HG02884 (cell line): ENCODE data around the gene SPRY4.
"Not testable (repeated sequence)": the region's sequence is repeated elsewhere in the genome, so short reads cannot be mapped to it uniquely, and the experiment has no call there.

Experiments
- ATAC-seq: cut with Tn5 transposase; IDR thresholded peaks from one replicate; pipeline ENCODE4 v1.9.1; 2021; ENCODE audit warnings: mild to moderate bottlenecking, moderate library complexity; ENCODE audit not compliant: unreplicated experiment

Gene SPRY4

GRCh38 chr5:142316051-142316450 is 8.8 kb downstream of the SPRY4 start:
- ATAC-seq: no peak

DNA sequence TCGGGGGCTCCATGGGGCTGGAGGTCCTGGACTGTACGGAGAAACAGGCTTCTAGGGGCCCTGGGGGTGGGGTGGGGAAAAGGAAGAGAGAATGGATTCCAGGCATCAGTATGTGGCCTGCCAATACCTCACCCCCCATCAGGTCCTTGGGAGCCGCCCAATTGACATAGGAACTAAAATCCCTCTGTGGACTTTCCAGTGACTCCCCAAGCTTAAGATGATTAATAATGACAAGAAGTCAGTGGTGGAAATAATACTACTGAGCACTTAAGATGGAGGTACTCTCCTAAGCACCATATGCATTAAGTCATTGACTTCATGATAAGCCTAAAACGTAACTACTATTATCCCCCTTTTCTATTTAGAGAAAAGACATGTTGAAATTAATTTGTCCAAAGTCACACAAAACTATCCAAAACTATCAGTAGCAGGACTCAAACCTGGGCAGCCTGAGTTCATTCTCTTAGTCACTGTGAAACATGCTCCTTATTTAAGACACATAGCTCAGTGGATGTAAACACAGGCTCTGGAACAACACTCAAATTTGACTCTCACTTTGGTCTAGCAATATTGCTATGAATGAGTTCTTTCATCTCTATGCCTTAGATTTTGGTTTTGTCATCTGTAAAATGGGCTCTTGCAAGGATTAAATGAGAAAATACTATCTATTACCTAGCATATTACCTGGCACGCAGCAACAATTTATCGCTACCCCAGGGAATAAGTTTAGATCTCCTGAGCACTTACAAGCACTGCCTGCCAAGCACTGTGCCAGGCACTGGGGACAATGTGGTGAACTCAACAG is 9.5 kb downstream of the SPRY4 start:
- ATAC-seq: no peak

DNA sequence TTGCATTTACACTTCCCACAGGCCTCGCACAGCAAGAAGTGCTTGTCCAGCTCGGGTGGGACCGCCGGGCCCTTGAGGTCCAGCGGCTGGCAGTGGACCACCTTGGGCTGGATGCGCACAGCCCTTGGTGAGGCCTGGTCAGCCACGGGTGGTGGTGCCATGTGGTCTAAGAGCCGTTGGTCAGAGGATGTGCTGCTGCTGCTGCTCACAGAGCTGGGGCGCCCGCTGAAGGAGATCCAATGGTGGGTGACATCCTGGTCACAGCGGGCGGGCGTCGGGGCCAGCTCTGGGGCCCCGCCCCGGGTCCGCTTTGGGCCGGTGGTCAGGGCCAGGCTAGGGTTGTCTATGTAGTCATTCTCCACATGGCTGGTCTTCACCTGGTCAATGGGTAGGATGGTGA is 10.2 kb downstream of the SPRY4 start:
- no peak for ATAC-seq

GRCh38 chr5:142314109-142314508 is 10.7 kb downstream of the SPRY4 start:
- ATAC-seq: no peak

DNA sequence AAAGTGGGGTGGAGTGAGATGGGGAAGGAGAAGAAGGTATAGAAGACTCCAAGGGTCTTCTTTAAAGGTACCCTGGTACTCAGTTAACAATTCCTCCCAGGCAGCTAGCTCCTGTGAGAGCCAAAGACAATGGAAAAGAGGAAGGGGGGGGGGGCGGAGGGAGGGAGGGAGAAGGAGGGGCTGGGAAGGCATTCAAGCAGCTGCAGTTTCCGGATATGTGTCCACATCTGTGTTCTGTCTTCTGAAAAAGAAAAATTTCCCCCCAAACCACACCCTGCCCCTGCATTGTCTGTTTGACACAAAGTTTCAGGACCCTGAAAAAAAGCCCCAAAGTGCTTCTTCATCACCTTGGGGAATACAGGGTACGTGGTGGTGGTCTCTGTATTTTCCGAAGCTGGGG is 11.1 kb downstream of the SPRY4 start:
- no peak for ATAC-seq

DNA sequence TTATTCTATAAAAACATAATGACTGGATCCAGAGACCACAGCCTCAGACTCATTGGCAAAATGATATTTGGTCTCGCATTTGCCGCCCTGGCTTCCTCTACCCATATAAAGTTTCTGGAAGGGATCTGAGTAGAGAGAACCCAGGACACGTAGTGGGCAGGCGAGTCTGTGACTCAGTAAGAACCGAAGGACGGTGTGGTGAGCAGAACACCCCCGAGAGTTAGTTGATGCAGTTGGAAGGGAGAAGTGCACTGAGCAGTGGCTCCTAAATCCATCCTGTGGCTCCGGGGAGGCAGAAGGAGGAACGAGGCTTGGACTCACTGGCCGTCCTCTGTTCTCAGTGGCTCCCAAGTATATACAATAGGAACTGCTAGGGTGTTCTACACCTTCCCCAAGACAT is 11.5 kb downstream of the SPRY4 start:
- ATAC-seq: no peak

DNA sequence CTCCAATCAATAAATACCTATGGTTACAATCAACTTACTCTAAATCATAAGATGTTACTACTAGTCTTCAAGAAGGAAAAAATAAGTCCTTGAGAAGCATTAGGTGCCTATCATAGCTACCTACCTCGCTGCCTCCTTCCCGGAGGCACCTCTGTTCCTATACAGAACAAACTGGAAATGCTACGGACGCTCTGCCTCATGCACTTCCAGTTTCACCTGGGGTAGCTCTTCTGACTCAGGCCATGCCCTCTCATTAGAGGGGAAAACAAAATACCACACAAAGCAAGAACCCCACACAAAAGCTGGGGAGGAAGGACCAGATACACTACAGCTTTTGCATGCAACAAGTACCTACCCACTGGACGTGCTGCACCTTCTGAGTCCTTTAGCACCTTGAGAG is 12.4 kb downstream of the SPRY4 start:
- ATAC-seq: no peak

GRCh38 chr5:142311725-142312124 is 13.1 kb downstream of the SPRY4 start:
- no peak for ATAC-seq

DNA sequence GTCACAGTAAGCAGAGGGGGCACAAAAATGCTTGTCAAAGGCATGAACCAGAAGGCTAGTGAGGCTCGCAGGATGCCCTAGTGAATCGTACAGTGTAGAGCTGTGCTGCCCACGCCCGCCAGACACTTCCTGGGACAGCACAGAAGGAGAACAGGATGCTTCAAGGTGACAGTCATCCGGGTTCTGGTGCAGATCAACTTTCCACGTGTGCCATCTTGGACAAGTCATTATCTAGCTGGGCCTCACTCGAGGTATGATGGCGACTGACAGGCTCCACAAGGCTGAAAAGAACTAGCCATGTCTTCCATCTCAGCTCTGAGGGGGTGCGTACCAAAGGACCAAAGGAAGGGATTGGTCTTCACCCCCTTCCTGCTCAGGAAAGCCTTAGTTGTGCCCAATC is 14.0 kb downstream of the SPRY4 start:
- ATAC-seq: no peak

DNA sequence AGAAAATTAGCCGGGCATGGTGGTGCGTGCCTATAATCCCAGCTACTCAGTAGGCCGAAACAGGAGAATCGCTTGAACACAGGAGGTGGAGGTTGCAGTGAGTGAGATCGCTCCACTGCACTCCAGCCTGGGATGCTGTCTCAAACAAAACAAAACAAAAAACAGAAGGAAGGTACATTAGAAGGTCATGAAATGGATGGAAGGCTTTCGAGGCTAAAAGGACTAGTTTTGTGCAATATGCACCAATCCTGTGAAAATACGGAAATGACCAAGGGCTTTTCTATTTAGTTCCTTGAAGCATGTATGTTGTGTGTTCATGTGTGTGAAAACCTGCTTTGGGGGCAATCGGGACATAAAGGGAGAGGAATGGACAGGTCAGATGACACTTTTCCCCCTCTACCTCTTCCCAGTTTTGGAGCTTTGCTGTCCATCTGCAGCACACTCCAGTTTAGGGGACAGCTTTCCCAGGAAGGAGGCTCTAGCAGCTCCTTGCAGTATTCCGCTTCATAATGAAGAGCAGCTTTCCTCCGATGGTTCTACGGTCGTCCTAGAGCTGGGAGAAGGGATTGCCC is 15.0 kb downstream of the SPRY4 start:
- no peak for ATAC-seq

DNA sequence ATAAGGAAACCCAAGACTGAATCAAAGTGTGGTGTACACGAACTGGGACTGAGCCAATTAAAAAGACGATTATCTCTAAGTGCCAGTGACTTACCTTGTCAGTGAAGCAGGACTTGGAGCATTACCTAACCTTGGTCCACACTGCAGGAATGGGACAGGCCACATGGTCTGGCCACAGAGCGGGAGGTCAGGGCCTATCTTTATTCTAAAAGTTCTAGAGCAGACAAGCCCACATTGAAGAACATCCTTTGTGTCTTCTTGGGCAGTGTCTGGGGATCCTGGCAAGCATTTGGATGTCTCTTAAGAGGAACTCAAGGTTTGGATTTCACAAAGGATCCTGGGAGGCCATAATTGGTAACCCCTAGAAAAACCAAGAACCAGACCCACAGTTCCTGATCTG is 16.5 kb downstream of the SPRY4 start:
- ATAC-seq: no peak

- no peak for ATAC-seq
Observed at GRCh38 chr5:142307146-142307890, 17.5 kb downstream of the SPRY4 start.

DNA sequence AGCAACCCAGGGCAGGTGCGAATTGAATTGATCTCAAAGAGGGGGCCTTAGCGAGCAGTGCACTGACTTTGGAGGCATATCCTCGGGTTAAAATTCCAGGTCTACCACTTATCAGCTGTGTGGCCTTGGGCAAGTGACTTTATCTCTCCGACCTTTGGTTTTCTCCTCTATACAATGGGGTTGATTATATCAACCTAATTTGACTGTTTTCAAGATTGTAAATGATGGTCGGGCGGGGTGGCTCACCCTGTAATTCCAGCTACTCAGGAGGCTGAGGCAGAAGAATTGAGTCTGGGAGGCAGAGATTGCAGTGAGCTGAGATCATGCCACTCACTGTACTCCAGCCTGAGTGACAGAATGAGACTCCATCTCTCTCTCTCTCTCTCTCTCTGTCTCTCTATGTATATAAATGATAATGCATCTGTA is 18.7 kb downstream of the SPRY4 start:
- no peak for ATAC-seq

DNA sequence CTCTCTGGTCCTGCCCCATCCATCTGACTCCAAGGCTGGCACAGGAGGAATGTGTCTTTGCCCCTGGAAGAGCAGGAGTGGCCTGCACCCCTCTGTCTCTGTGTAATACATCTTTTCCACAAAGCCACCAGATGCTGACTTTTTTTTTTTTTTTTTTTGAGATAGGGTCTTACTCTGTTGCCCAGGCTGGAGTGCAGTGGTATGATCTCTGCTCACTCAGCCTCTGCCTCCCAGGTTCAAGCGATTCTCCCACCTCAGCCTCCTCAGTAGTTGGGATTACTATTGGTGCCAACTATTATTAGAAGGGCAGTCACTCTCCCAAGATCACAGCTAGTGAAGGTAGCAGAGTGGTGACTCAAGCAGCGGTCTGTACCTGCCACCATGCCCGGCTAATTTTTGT is 19.6 kb downstream of the SPRY4 start:
- ATAC-seq: no peak

DNA sequence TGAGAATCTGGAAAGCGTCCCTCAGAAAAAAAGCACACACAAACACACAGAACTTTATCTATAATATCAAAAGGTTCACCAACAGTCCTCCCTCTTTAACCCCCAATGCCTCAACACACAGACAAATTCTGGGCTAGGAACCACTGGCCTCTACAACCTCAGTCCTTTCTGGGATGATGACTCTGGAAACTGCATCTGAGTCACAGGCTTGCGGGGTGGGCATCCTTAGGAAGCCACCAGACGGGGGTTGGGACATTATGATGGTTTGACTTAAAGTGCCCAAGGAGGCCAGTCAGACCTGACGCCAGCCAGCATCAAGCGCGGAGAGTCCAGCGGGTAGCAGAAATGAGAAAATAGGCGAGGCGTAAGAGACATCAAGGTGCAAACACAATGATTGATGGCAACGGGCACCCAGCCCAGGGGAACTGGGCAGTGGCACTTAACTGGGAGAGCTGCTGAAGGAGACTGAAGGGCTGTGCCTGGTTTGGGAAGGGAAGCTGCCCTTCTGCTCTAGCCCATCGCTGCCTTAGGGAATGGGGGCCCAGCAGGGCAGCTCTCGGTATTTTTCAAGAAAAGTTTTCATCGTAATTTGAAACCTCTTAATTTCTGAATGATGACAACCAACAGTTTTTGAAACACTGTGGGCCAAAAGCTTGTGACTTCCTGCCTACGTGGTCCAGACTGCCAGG is 20.7 kb downstream of the SPRY4 start:
- ATAC-seq: no peak

GRCh38 chr5:142303565-142303964 is 21.3 kb downstream of the SPRY4 start:
- ATAC-seq: no peak

- no peak for ATAC-seq
Observed at GRCh38 chr5:142301540-142301939, 23.3 kb downstream of the SPRY4 start.

- ATAC-seq: no peak
Observed at GRCh38 chr5:142300677-142301076, 24.1 kb downstream of the SPRY4 start.

DNA sequence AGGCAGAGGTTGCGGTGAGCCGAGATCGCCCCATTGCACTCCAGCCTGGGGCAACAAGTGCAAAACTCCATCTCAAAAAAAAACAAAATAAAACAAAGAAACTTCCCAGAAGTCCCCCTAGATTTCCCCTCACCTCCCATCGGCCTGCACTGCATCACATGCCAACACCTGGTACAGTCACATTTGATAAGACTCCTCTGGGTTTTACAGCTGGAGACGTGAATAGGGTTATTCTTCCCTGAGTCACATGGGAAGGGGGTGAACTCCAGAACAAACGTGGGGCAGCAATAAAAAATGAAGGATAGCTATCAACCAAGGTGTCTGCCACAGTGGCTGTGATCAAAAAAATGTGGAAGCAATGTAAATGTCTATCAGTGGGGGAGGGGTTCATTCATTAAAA is 26.0 kb downstream of the SPRY4 start:
- no peak for ATAC-seq

DNA sequence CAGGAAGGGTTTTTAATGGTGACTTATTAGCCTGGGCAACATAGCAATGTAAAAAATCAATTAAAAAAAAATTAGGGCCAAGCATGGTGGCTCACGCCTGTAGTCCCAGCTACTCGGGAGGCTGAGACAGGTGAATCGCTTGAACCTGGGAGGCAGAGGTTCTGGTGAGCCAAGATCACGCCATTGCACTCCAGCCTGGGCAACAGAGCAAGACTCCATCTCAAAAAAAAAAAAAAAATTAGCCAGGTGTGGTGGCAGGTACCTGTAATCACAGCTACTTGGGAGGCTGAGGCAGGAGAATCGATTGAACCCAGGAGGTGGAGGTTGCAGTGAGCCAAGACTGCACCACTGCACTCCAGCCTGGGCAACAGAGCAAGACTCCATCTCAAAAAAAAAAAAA is 27.0 kb downstream of the SPRY4 start:
- not testable (repeated sequence) for ATAC-seq

DNA sequence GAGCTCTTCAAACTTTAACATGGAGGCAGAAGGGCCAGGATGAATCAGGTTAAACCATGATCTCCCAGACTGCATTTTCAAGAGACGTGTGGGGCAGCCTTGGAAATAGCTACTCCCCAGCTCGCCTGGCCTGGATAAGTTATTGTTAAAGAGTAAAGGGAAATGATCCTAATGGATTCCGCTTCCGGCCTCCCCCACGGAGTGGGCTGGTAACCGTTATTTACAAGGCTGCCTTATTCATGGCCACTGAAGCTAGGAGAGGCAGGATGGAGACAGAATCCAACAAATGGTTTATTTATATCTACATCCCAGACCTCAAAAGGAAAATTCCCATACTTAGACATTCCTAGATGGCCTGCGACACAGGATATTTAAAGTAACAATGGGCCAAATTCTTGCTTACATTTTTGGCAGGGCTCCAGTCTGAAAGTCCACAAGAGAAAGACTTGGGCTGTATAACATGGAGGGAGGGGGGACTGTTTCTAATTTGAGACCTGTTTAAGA is 27.9 kb downstream of the SPRY4 start:
- no peak for ATAC-seq
